ENCODE data around the gene SORCS2.

Gene SORCS2

GRCh38 chr4:7362862-7363430 lies 170.6 kb downstream of the SORCS2 start:
- no peak overlapping the region for H3K4me3 ChIP-seq (ENCODE audit: insufficient read length, low read depth)
- DNase-seq (ENCODE audit: low read depth, low spot score) = no peak
- no peaks in the 10 kb centered on the region for H3K9me3 ChIP-seq (ENCODE audit: insufficient read depth, low read length)
- no peak overlapping the region for H3K9ac ChIP-seq (ENCODE audit: insufficient read length, low read depth)
- H3K27me3 ChIP-seq (ENCODE audit: insufficient read depth, insufficient read length) = no peaks in the 10 kb centered on the region
- no peak for TF ChIP-seq YY1 (IDR thresholded peaks at IDR 0.05; ENCODE audit: insufficient read depth, insufficient read length)
- TF ChIP-seq ZNF274 (IDR thresholded peaks at IDR 0.05; ENCODE audit: low read depth, low read length) = no peak
- TF ChIP-seq SUZ12 (IDR thresholded peaks at IDR 0.05; ENCODE audit: extremely low read depth, insufficient read depth, insufficient read length) = no peak
- H3K36me3 ChIP-seq (ENCODE audit: insufficient read depth, insufficient read length, low read length) = no peaks in the 10 kb centered on the region
- peaks cover 20% of the 10 kb centered on the region for H3K4me1 ChIP-seq (ENCODE audit: insufficient read depth, insufficient read length)

GRCh38 chr4:7364979-7365378 lies 172.6 kb downstream of the SORCS2 start:
- H3K4me3 ChIP-seq (ENCODE audit: insufficient read length, low read depth) = no peak overlapping the region
- TF ChIP-seq SUZ12 (IDR thresholded peaks at IDR 0.05; ENCODE audit: extremely low read depth, insufficient read depth, insufficient read length) (no peak), ZNF274 (IDR thresholded peaks at IDR 0.05; ENCODE audit: low read depth, low read length) (no peak), YY1 (IDR thresholded peaks at IDR 0.05; ENCODE audit: insufficient read depth, insufficient read length) (no peak)
- H3K27me3 ChIP-seq (ENCODE audit: insufficient read depth, insufficient read length) = no peaks in the 10 kb centered on the region
- H3K9me3 ChIP-seq (ENCODE audit: insufficient read depth, low read length) = no peaks in the 10 kb centered on the region
- no peak overlapping the region for H3K9ac ChIP-seq (ENCODE audit: insufficient read length, low read depth)
- no peak for DNase-seq (ENCODE audit: low read depth, low spot score)
- peaks cover 28% of the 10 kb centered on the region for H3K4me1 ChIP-seq (ENCODE audit: insufficient read depth, insufficient read length)
- H3K36me3 ChIP-seq (ENCODE audit: insufficient read depth, insufficient read length, low read length) = no peaks in the 10 kb centered on the region

GRCh38 chr4:7365462-7366179 lies 173.3 kb downstream of the SORCS2 start:
- TF ChIP-seq YY1 (IDR thresholded peaks at IDR 0.05; ENCODE audit: insufficient read depth, insufficient read length) (no peak), ZNF274 (IDR thresholded peaks at IDR 0.05; ENCODE audit: low read depth, low read length) (no peak), SUZ12 (IDR thresholded peaks at IDR 0.05; ENCODE audit: extremely low read depth, insufficient read depth, insufficient read length) (no peak)
- Histone ChIP-seq H3K9me3 (ENCODE audit: insufficient read depth, low read length) (no peaks in the 10 kb centered on the region), H3K9ac (ENCODE audit: insufficient read length, low read depth) (no peak overlapping the region), H3K27me3 (ENCODE audit: insufficient read depth, insufficient read length) (no peaks in the 10 kb centered on the region), H3K4me1 (ENCODE audit: insufficient read depth, insufficient read length) (peaks cover 25% of the 10 kb centered on the region), H3K36me3 (ENCODE audit: insufficient read depth, insufficient read length, low read length) (no peaks in the 10 kb centered on the region), H3K4me3 (ENCODE audit: insufficient read length, low read depth) (no peak overlapping the region)
- DNase-seq (ENCODE audit: low read depth, low spot score) = no peak

- TF ChIP-seq SUZ12 (IDR thresholded peaks at IDR 0.05; ENCODE audit: extremely low read depth, insufficient read depth, insufficient read length) (no peak), YY1 (IDR thresholded peaks at IDR 0.05; ENCODE audit: insufficient read depth, insufficient read length) (no peak), ZNF274 (IDR thresholded peaks at IDR 0.05; ENCODE audit: low read depth, low read length) (no peak)
- DNase-seq (ENCODE audit: low read depth, low spot score) = no peak
These were observed 174.0 kb downstream of the SORCS2 start for GRCh38 chr4:7366180-7366945.

GRCh38 chr4:7366954-7367353 lies 174.6 kb downstream of the SORCS2 start:
- Histone ChIP-seq H3K27me3 (ENCODE audit: insufficient read depth, insufficient read length) (no peaks in the 10 kb centered on the region), H3K4me3 (ENCODE audit: insufficient read length, low read depth) (no peak overlapping the region), H3K9ac (ENCODE audit: insufficient read length, low read depth) (no peak overlapping the region), H3K36me3 (ENCODE audit: insufficient read depth, insufficient read length, low read length) (no peaks in the 10 kb centered on the region), H3K9me3 (ENCODE audit: insufficient read depth, low read length) (no peaks in the 10 kb centered on the region), H3K4me1 (ENCODE audit: insufficient read depth, insufficient read length) (peaks cover 25% of the 10 kb centered on the region)
- TF ChIP-seq SUZ12 (IDR thresholded peaks at IDR 0.05; ENCODE audit: extremely low read depth, insufficient read depth, insufficient read length) = no peak
- TF ChIP-seq YY1 (IDR thresholded peaks at IDR 0.05; ENCODE audit: insufficient read depth, insufficient read length) = no peak
- no peak for TF ChIP-seq ZNF274 (IDR thresholded peaks at IDR 0.05; ENCODE audit: low read depth, low read length)
- no peak for DNase-seq (ENCODE audit: low read depth, low spot score)

More at GRCh38 chr4:7366180-7366945, 174.0 kb downstream of the SORCS2 start:
- peaks cover 25% of the 10 kb centered on the region for H3K4me1 ChIP-seq (ENCODE audit: insufficient read depth, insufficient read length)
- no peaks in the 10 kb centered on the region for H3K36me3 ChIP-seq (ENCODE audit: insufficient read depth, insufficient read length, low read length)
- peak overlapping the region; percentile 39 for H3K9ac ChIP-seq (ENCODE audit: insufficient read length, low read depth)
- H3K27me3 ChIP-seq (ENCODE audit: insufficient read depth, insufficient read length) = no peaks in the 10 kb centered on the region
- no peak overlapping the region for H3K4me3 ChIP-seq (ENCODE audit: insufficient read length, low read depth)
- H3K9me3 ChIP-seq (ENCODE audit: insufficient read depth, low read length) = no peaks in the 10 kb centered on the region

- H3K4me1 ChIP-seq (ENCODE audit: insufficient read depth, insufficient read length) = peaks cover 25% of the 10 kb centered on the region
These were observed 175.1 kb downstream of the SORCS2 start for GRCh38 chr4:7367406-7367805.

GRCh38 chr4:7367864-7368277 lies 175.5 kb downstream of the SORCS2 start:
- H3K9ac ChIP-seq (ENCODE audit: insufficient read length, low read depth) = no peak overlapping the region
- no peak for TF ChIP-seq SUZ12 (IDR thresholded peaks at IDR 0.05; ENCODE audit: extremely low read depth, insufficient read depth, insufficient read length)
- no peak for TF ChIP-seq YY1 (IDR thresholded peaks at IDR 0.05; ENCODE audit: insufficient read depth, insufficient read length)
- TF ChIP-seq ZNF274 (IDR thresholded peaks at IDR 0.05; ENCODE audit: low read depth, low read length) = no peak
- H3K27me3 ChIP-seq (ENCODE audit: insufficient read depth, insufficient read length) = no peaks in the 10 kb centered on the region
- DNase-seq (ENCODE audit: low read depth, low spot score) = no peak
- H3K9me3 ChIP-seq (ENCODE audit: insufficient read depth, low read length) = no peaks in the 10 kb centered on the region
- H3K36me3 ChIP-seq (ENCODE audit: insufficient read depth, insufficient read length, low read length) = no peaks in the 10 kb centered on the region
- H3K4me3 ChIP-seq (ENCODE audit: insufficient read length, low read depth) = no peak overlapping the region
- H3K4me1 ChIP-seq (ENCODE audit: insufficient read depth, insufficient read length) = peaks cover 25% of the 10 kb centered on the region

More at GRCh38 chr4:7367406-7367805, 175.1 kb downstream of the SORCS2 start:
- H3K4me3 ChIP-seq (ENCODE audit: insufficient read length, low read depth) = no peak overlapping the region
- no peak overlapping the region for H3K9ac ChIP-seq (ENCODE audit: insufficient read length, low read depth)
- no peaks in the 10 kb centered on the region for H3K36me3 ChIP-seq (ENCODE audit: insufficient read depth, insufficient read length, low read length)
- no peak for TF ChIP-seq SUZ12 (IDR thresholded peaks at IDR 0.05; ENCODE audit: extremely low read depth, insufficient read depth, insufficient read length)
- no peak for TF ChIP-seq YY1 (IDR thresholded peaks at IDR 0.05; ENCODE audit: insufficient read depth, insufficient read length)
- TF ChIP-seq ZNF274 (IDR thresholded peaks at IDR 0.05; ENCODE audit: low read depth, low read length) = no peak
- no peaks in the 10 kb centered on the region for H3K27me3 ChIP-seq (ENCODE audit: insufficient read depth, insufficient read length)
- H3K9me3 ChIP-seq (ENCODE audit: insufficient read depth, low read length) = no peaks in the 10 kb centered on the region
- no peak for DNase-seq (ENCODE audit: low read depth, low spot score)
